HG03432 (cell line): ENCODE results near the gene CCDC57.
"Not testable (repeated sequence)": the region's sequence is repeated elsewhere in the genome, so short reads cannot be mapped to it uniquely, and the experiment has no call there.

Experiments used
- ATAC-seq: cut with Tn5 transposase; IDR thresholded peaks from one replicate; pipeline ENCODE4 v1.9.1; 2021; ENCODE audit warnings: mild to moderate bottlenecking, moderate library complexity; ENCODE audit not compliant: unreplicated experiment

The CCDC57 gene

DNA sequence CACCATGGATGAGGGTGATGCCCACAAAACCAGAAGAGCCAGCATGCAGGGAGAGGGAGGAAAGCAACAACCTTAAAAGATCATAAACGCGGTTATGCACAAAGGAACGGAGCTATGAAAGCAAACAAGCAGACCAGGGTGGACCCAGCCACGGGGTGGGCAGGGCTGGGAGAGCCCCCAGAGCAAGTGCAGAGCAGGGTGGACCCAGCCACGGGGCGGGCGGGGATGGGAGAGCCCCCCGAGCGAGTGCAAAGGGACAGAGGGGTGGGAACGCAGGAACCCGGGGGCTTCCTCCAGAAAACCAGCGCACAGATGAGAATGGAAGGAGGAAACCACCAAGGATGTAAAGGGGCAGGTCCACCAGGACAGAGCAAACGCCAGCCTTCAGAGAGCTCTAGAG is 33.2 kb downstream of the CCDC57 start:
- no peak for ATAC-seq

DNA sequence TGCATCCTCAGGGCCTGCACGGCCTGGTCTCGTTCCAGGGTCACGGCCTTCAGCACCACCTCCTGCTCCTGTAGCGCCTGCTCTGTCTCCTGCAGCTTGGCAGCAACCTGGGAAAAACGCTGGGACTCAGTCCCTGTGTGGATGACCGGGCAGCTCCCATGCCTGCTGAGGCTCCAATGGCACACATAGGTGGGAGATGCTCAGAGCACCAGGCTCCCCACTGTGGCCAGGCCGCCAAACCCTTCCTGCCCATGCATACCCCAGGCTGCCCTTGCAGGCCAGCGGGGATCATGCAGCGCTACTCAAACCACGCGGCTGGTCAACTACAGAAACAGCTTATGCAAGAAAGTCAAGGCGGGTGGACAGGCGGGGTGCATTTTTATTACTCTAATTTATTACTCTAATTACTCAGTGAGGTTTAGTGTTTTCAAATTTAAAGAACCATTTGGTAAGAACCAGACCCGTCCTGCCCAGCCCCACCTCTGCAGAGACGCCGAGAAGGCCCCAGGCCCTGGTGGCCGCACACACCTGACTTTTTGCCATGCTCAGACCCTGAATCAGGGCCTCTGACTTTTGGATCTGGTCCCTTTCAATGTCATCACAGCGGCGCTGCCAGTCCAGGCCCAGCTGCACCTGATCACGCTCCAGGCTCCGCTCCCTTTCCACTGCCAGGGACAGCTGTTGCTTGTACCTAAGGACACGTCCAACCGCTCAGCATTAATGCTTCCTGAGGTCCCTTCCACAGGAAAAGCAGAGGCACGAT is 34.0 kb downstream of the CCDC57 start:
- no peak for ATAC-seq

- ATAC-seq: no peak
Observed at GRCh38 chr17:82177761-82178498, 34.7 kb downstream of the CCDC57 start.

GRCh38 chr17:82177276-82177675 is 35.4 kb downstream of the CCDC57 start:
- ATAC-seq: no peak

GRCh38 chr17:82175951-82176350 is 36.7 kb downstream of the CCDC57 start:
- ATAC-seq: no peak

GRCh38 chr17:82175201-82175600 is 37.4 kb downstream of the CCDC57 start:
- no peak for ATAC-seq

DNA sequence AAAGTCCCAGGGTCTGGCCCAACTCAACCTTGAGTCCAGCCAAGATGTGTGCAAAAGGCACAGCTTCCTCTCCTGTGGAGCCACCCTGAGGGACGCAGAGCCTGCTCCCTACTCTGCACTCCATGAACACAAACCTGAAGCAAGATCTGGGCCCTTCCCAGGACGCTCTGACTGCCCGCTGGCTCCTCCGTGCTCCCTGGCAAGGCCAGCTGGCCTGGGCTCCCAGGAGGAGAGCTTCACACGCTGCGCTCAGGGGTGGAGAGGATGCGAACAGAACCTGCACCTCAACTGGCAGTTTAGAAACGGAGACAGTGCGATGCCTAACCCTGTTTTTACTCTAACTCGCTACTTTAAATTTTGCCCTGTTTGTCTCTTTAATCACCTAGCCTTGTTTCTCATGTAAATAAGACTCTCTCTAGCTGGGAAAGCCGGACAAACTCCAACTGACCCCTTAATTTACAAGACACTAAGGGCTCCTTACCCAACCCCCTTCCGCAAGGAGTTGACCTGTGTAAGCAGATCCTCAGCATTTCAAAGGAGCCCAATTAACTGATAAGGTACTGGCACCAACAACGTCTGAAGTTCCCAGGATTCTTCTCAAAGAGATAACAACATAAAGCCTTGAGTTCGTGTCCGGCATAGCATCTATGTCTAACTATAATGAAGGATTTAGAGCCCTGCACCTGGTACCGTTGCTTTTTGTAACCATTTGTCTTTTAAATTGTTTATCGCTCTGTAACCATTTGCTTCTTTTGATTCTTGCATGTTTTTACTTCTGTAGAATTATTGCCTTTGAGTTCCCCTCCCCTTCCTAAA is 38.4 kb downstream of the CCDC57 start:
- ATAC-seq: not testable (repeated sequence)

DNA sequence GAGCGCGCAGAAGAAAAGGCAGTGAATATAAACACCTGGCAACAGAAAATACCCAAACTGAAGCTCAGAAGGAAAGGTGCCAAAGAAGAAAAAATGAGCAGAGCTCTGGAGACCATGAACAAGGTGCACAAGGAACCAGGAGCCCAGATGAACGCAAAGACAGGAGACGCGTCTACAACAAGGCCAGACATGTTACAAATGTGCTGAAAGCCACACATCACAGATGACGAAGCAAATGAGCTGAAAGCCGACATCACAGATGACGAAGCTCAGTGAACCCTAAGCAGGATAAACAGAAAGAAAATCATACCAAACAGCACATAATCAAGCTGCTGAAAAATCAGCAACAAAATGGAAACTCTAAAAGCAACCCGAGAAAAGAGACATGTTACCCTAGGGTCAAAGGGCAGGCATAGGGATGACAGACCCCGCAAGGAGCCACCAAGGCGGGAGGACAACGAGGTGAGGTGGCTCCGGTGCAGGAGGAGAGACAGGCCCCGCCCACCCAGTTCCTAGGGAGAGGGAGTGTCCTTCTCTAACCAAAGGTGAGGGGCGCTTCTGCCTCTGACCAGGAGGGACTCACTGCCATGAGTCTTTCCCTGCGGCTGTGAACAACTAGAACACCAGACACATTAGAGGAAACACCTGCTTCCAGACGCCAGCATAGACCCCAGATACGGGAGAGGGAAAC is 39.1 kb downstream of the CCDC57 start:
- ATAC-seq: no peak

GRCh38 chr17:82172486-82173160 is 40.0 kb downstream of the CCDC57 start:
- no peak for ATAC-seq

GRCh38 chr17:82171750-82172375 is 40.8 kb downstream of the CCDC57 start:
- ATAC-seq: no peak

DNA sequence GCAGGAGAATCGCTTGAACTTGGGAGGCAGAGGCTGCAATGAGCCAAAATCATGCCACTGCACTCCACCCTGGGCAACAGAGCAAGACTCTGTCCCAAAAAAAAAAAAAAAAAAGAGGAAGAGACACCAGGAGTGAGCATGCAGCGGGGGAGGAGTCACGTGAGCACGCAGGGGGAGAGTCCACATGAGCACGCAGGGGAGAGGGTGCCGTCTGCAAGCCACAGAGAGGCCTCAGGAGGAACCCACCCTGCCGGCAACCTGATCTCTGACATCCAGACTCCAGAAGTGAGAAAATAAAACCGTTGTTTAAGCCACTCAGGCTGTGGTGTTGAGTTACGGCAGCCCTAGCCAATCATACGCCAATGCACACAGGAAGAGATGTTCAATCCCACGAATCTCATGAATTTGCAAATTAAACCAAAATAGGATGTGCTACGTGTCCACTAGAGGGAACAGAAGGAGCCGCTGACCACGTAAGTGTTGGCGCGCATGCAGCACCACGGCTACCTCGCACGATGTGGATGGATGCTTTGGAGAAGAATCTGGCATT is 42.2 kb downstream of the CCDC57 start:
- no peak for ATAC-seq

- no peak for ATAC-seq
Observed at GRCh38 chr17:82168568-82168967, 44.1 kb downstream of the CCDC57 start.

DNA sequence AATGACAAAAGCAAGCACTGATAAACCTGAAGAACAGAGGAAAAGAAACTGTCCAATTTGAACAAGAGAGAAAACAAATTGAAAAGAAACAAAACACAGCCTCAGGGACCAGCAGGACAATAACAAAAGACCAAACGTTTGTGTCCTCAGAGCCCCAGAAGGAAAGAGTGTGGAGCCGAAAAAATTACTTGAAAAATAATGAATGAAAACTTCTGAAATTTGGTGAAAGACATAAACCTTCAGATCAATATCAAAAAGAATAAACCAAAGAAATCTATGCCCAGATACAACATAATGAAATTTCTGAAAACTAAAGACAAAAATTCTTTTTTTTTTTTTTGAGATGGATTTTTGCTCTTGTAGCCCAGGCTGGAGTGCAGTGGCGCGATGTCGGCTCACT is 45.6 kb downstream of the CCDC57 start:
- ATAC-seq: no peak

DNA sequence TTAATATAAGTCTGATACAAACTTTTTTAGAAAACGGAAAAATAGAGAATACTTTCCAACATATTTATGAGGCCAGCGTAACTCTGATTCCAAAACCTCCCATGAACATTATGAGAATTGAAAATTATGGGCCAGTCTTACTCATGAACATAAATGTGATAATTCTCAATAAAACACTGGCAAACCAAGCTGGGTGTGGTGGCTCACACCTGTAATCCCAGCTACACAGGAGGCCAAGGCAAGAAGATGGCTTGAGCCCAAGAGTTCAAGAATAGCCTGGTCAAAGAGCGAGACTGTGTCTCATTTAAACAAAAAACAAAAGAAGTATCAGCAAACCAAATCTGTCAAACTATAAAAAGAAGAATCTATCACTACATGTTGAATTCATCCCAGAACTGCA is 47.8 kb downstream of the CCDC57 start:
- no peak for ATAC-seq

DNA sequence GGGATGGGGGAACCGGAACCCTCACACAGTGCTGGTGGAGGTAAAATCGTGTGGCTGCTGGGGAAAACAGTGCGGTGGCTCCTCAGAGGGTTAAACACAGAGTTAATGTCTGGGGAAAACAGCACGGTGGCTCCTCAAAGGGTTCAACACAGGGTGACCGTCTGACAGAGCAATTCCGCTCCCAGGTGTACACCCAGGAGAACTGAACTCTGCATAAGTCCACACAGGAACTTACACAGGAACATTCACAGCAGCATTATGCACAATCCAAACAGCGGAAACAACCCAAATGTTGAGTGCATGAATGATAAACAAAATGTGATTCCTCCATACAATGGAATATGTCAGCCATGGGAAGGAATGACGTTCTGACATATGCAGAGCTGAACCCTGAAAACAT is 51.4 kb downstream of the CCDC57 start:
- no peak for ATAC-seq

- no peak for ATAC-seq
Observed at GRCh38 chr17:82160075-82160474, 52.6 kb downstream of the CCDC57 start.

DNA sequence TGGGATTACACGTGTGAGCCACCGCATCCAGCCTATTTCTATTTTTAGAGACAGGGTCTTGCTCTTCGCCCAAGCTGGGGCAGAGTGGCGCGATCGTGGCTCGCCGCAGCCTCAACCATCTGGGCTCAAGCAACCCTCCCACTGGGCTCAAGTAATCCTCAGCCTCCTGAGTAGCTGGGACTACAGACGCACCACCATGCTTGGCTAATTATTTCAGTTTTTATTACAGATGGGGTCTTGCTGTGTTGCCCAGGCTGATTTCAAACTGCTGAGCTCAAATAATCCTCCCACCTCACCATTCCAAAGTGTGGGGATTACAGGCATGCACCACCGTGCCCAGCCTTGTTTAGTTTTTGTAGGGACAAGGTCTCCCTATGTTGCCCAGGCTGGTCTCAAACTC is 53.8 kb downstream of the CCDC57 start:
- no peak for ATAC-seq

- ATAC-seq: no peak
Observed at GRCh38 chr17:82157046-82158035, 55.3 kb downstream of the CCDC57 start.
